GM12891 (cell line): ENCODE data around the gene EIF1.
"Not testable (repeated sequence)": the region's sequence is repeated elsewhere in the genome, so short reads cannot be mapped to it uniquely, and the experiment has no call there.

Experiments
- POLR2A ChIP-seq: IDR thresholded peaks from 2 replicates; pipeline ENCODE4 v1.6.1; 2011; ENCODE audit warnings: low read depth, low read length, control low read depth
- POLR2AphosphoS5 ChIP-seq: IDR thresholded peaks from 2 replicates; pipeline ENCODE4 v1.6.1; 2011; ENCODE audit warnings: low read depth, low read length, control low read depth

GRCh38 chr17:41675157-41676057 is 13.3 kb upstream of the EIF1 start:
- not testable (repeated sequence) for TF ChIP-seq POLR2AphosphoS5, POLR2A
